Measurements from ENCODE around the gene HIBCH. TPM values are rescaled to one million over a fixed set of nuclear protein-coding genes. Genes with fewer than 3 reads are reported as not detected.
A peak's percentile ranks its signal among the peaks of the same experiment; 100 is the strongest.

The HIBCH gene
- total and polyA plus RNA-seq, 9 of the 15 experiments (the other 6 are each of a cell fraction or from before 2014, with no cell fraction given), result 17.0 to 65.4 (median 28.3) TPM

- Histone ChIP-seq H4K20me1 (replicated peaks; ENCODE audit: control insufficient read depth, insufficient read depth, low read length) (no peaks in the 10 kb centered on the region), H3K4me3 (no peak overlapping the region), H3K27me3 (ENCODE audit: control insufficient read depth in 2 of 2, insufficient read depth in 2 of 2, low read length in 2 of 2) (no peaks in the 10 kb centered on the region), H3K4me1 (replicated peaks in 1 of 2; ENCODE audit: control insufficient read depth in 2 of 2, insufficient read depth in 2 of 2, low read length in 2 of 2) (peaks cover 5 to 7% of the 10 kb centered on the region in 2 experiments; a peak in 4 of 5 replicates), H3K9ac (ENCODE audit: insufficient read depth in 1 of 2, low read depth in 2 of 2, low read length in 2 of 2) (peak overlapping the region in 1 of 2 experiments; percentile 72; a peak in 2 of 4 replicates), H3K36me3 (ENCODE audit: control insufficient read depth, insufficient read depth, low read length) (no peaks in the 10 kb centered on the region), H3K9me1 (ENCODE audit: control insufficient read depth, insufficient read depth, low read length) (no peaks in the 10 kb centered on the region), H3K79me2 (ENCODE audit: control insufficient read depth, insufficient read depth, low read length) (peaks cover 5% of the 10 kb centered on the region; the same call in 2 of the 3 replicates), H2AFZ (ENCODE audit: low read depth, low read length) (peak overlapping the region; percentile 87), H3K9me3 (replicated peaks; ENCODE audit: control insufficient read depth, insufficient read depth, low read depth, low read length) (no peaks in the 10 kb centered on the region), H3K4me2 (ENCODE audit: insufficient read depth, low read length) (peak overlapping the region; percentile 50), H3K27ac (ENCODE audit: extremely low read depth, low read depth, low read length) (peak overlapping the region; percentile 82)
- 6% methylated on average over 8 of the region's 8 CpGs for WGBS (ENCODE audit: insufficient coverage, low coverage, missing lambda C conversion rate)
- ATAC-seq (peak; percentile 48), FAIRE-seq (peak; percentile 78), DNase-seq (ENCODE audit: extremely low read depth in 1 of 4, low spot score in 3 of 4) (peak in 1 of 4 experiments; percentile 50)
- intact Hi-C loops (cut with micrococcal nuclease) (loop anchor here (10.0 kb wide), 1 partner anchor 471 kb away; no protein-coding TSS in a partner anchor), in situ Hi-C loops (cut with MboI) (no loop called here)
- ChIA-PET CTCF (ENCODE audit: low intra/inter-chr PET ratio) (no interaction called here), POLR2A (no interaction called here)
- BruUV-seq (replicated peaks), result no TSS peak
- TF ChIP-seq C11orf30 (IDR thresholded peaks at IDR 0.05; ENCODE audit: low read depth), result peak; percentile 97
- peak; percentile 93 for TF ChIP-seq MAFK (IDR thresholded peaks at IDR 0.05; ENCODE audit: low read length)
- TF ChIP-seq TAF9B (IDR thresholded peaks at IDR 0.05; ENCODE audit: partially characterized antibody), result peak; percentile 36
- 0 out of 2 replicates have a peak, but pooled peaks have one; percentile 24 for TF ChIP-seq ZNF592 (IDR thresholded peaks at IDR 0.05)
- TF ChIP-seq USF1 (CRISPR knock-in tag; IDR thresholded peaks at IDR 0.05), result no peak
- TF ChIP-seq MAFG (tag; conservative IDR thresholded peaks at IDR 0.05), result peak; percentile 92
- TF ChIP-seq ZNF778 (CRISPR knock-in tag; IDR thresholded peaks at IDR 0.05), result no peak
- TF ChIP-seq NFRKB (IDR thresholded peaks at IDR 0.05; ENCODE audit: low read depth), result peak; percentile 46; the same call in 1 of the 2 replicates
- no peak for TF ChIP-seq ZFP91 (CRISPR knock-in tag; IDR thresholded peaks at IDR 0.05)
- TF ChIP-seq FOXK2 (conservative IDR thresholded peaks at IDR 0.05 in 1 of 2, IDR thresholded peaks at IDR 0.05 in 1 of 2; ENCODE audit: low read depth in 2 of 2), result peak in 1 of 2 experiments; percentile 30; a peak in 1 of 4 replicates
- TF ChIP-seq CREBBP (IDR thresholded peaks at IDR 0.05; ENCODE audit: low read depth, low read length), result no peak
- peak in 1 of 2 experiments; percentile 9; a peak in 1 of 4 replicates for TF ChIP-seq KDM1A (IDR thresholded peaks at IDR 0.05)
- TF ChIP-seq NFE2 (IDR thresholded peaks at IDR 0.05; ENCODE audit: low read depth), result peak; percentile 67
- TF ChIP-seq BRD9 (IDR thresholded peaks at IDR 0.05; ENCODE audit: low read depth, partially characterized antibody), result peak; percentile 5
- TF ChIP-seq MAFF (IDR thresholded peaks at IDR 0.05; ENCODE audit: low read length), result peak; percentile 93
- peak; percentile 98 for TF ChIP-seq ZNF316 (IDR thresholded peaks at IDR 0.05)
- no peak for TF ChIP-seq ATF7 (IDR thresholded peaks at IDR 0.05)
Observed at GRCh38 chr2:190333395-190333794, 13.8 kb upstream of the HIBCH start.

Measured in K562 (cell line).